Measurements from ENCODE around the gene CACNA1A.

DNA sequence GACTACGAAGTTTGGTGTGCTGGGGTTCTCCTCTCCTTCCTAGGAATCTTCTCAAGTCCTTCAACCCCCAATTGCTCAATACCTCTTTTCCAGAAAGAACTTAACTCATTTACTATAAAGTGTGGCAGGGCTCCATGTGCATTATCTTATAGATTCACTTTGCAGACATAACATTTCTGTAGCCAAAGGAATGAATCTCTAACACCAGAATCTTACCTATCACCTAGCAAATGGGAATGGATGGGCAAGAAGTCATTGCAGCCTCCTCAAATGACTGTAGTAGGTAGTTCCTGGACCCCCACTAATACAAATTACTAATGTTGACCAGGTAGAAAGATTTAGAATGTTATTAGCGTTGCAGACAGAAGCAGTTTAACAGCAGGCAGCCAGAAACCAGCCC, 5.7 kb upstream of the CACNA1A start:
- TF ChIP-seq, protein P1, sequence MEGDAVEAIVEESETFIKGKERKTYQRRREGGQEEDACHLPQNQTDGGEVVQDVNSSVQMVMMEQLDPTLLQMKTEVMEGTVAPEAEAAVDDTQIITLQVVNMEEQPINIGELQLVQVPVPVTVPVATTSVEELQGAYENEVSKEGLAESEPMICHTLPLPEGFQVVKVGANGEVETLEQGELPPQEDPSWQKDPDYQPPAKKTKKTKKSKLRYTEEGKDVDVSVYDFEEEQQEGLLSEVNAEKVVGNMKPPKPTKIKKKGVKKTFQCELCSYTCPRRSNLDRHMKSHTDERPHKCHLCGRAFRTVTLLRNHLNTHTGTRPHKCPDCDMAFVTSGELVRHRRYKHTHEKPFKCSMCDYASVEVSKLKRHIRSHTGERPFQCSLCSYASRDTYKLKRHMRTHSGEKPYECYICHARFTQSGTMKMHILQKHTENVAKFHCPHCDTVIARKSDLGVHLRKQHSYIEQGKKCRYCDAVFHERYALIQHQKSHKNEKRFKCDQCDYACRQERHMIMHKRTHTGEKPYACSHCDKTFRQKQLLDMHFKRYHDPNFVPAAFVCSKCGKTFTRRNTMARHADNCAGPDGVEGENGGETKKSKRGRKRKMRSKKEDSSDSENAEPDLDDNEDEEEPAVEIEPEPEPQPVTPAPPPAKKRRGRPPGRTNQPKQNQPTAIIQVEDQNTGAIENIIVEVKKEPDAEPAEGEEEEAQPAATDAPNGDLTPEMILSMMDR (conservative IDR thresholded peaks at IDR 0.05), result no peak
- TF ChIP-seq ZFX (IDR thresholded peaks at IDR 0.05), result no peak

Measured in C4-2B (cell line).